GM19467 (cell line): ENCODE data around the gene PLD3.

Experiments
- ATAC-seq: cut with Tn5 transposase; IDR thresholded peaks from one replicate; pipeline ENCODE4 v1.9.1; 2021; ENCODE audit warnings: mild to moderate bottlenecking, moderate library complexity; ENCODE audit not compliant: unreplicated experiment

Gene PLD3

GRCh38 chr19:40411125-40411842 lies 62.8 kb downstream of the PLD3 start:
- no peak for ATAC-seq

DNA sequence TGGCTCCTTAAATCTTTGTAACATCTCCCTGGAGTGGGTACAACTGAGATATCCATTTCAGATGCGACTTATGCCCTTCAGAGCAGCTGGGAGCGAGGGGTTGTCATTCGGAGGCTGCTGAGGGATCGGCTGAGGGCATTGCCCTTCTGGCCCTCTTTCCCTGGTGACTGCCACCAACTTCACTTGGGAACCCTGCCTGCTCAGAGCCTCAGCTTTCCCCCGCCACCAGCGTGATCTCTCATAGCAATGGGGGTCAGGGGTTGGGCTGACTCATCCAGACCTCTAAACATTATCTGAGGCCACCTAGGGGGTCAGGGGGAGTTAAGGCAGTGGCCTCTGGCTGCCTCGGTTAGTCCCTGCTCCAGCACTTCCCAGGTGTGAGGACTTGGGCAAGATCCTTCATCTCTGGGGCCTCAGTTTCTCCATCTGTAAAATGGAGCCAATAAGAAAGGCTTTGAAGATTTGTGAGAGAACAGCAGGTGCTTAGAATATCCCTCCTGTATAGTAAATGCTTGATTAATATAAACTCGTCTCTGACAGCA lies 63.5 kb downstream of the PLD3 start:
- ATAC-seq, result no peak

GRCh38 chr19:40412866-40413265 lies 64.4 kb downstream of the PLD3 start:
- ATAC-seq, result no peak

GRCh38 chr19:40413291-40413845 lies 64.9 kb downstream of the PLD3 start, which contains the start of gene PRX:
PRX (minus strand) TSS chr19:40413378; CDS start chr19:40407932, 5,446 bp downstream.
- no peak for ATAC-seq

DNA sequence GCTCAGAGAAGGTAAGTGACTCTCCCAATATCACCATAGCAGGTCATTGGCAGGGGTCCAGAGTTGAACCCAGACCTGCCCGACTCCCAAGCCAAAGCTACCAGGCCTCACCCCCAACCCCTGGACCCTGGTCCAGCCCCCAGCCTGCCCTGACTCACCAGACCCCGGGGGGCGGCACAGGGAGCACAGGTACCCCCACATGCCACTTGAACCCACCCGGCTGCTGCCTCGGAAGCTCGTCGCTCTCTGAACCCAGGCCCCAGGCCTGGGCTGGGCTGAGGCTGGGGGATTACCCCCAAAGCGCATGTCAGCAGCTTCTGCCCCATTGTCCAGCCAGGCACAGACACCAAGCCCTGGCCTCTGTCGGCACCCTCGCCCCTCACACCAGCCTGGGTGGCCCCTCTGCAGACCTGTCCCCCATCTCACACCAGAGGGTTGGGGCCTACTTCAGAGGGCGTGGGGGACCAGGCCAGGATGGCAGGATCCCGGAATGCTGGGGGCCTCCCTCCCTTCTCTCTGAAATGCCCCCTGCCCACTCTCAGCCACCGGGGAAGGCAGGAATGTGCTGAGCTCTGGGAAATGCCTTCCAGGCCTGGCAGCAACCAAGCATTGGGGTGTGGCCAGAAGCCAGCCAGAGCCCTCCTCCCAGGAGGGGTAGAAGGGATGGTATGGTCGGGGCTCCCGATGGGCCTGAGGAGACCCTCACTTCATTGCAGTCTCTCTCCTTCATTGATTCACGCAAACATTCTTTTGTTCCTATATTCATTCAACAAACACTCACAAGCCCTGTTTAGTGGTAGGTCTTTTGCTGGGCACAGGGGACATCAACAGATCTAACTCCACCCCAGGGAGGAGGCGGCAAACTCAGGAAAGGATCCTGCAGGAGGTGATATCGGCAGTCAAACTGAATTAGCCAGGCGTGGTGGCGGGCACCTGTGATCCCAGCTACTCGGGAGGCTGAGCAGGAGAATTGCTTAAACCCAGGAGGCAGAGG lies 66.3 kb downstream of the PLD3 start:
- ATAC-seq, result no peak

- no peak for ATAC-seq
These were observed 67.3 kb downstream of the PLD3 start for GRCh38 chr19:40415768-40416167.

DNA sequence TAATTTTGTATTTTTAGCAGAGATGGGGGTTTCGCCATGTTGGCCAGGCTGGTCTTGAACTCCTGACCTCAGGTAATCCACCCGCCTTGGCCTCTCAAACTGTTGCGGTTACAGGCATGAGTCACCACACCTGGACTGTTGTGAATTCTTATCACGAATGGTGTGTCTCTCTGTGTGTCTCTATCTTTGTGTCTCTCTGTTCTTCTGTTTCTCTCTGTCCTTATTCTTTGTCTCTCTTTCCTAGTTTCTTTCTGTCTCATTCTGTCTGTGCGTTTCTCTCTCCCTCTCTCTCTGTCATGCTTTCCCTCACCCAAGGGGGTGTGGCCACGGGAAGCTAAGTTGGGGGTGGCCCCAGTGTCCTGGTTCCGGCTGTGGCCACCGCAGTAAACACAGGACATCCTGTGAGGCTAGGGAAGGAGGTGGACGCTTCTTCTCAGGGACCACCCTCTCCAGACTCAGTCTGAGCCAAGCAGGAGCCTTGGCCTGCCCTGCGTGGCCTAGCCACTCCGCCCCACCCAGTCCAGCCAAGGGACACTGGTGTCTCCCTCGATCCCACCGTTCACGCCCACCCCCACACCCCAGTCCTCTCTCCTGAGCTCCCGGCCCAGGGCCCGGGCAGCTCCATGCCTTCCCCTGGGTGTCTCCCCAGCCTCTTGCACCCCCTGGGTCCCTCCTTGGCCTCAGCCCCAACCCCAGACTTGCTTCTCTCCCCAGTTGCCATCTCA lies 68.6 kb downstream of the PLD3 start:
- no peak for ATAC-seq

DNA sequence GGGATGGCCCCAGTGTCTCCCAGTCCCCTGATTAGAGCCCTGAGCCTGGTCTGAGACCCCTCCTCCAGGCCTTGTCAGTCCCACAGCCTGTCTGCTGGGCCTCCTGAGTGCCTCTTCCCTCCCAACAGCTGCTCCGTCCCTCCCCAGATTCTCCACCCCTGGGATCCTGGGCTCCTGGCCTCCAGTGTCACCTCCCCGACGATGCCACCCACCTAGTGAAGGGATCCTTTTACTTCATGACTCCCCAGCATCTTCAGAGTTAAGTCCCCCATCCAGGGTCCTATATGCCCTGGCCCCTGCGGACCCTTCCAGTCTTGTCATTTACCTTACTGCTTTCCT lies 69.1 kb downstream of the PLD3 start:
- ATAC-seq, result no peak

DNA sequence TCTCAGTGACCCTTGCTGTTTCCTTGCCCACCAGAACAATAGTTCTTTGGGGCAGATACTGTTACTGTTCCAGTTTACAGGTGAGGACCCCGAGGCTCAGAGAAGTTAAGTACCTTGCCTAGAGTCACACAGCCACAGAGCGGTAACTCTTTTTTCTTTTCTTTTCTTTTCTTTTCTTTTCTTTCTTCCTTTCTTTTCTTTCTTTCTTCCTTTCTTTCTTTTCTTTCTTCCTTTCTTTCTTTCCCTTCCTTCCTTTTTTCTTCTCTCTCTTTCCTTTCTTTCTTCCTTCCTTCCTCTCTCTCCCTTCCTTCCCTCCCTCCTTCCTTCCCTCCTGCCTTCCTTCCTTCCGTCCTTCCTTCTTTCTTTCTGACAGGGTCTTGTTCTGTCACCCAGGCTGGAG lies 69.5 kb downstream of the PLD3 start:
- ATAC-seq, result no peak

DNA sequence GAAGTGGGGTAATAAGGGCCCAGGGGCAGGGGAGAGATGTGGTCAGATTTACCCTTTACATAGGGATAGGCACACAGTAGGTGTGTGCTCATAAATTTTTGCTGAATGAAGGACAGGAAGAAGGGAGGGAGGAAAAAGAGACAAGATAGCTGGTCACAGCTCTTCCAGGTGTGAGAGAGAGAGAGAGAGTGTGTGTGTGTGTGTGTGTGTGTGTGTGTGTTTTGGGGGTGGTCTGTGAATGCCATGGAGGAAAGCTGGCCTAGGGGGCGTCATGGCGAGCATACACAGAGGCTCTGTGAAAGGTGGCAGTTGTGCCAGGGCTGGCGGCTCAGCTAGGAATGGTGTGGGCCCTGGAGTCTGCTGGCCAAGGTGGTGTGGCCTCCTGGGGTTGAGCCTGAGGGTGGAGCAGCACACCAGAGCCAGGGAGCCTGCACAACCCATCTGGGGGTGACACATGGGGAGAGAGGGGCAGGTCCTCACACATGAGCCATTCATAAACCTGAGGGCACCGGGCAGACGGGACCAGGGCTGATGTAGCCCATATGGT lies 70.6 kb downstream of the PLD3 start:
- ATAC-seq, result no peak

DNA sequence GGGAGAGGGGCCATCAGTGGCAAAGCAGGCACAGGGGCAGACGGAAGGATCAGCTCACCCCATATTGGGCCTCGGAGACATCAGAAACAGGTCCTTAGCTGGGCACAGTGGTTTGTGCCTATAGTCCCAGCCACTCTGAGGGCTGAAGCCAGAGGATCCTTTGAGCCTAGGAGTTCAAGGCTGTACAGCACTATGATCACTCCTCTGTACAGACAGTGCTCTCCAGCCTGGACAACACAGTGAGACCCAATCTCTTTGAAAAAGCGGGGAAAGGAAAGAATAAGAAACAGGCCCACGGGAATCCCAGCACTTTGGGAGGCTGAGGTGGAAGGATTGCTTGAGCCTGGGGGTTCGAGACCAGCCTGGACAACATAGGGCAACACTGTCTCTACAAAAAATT lies 71.3 kb downstream of the PLD3 start:
- ATAC-seq, result no peak

DNA sequence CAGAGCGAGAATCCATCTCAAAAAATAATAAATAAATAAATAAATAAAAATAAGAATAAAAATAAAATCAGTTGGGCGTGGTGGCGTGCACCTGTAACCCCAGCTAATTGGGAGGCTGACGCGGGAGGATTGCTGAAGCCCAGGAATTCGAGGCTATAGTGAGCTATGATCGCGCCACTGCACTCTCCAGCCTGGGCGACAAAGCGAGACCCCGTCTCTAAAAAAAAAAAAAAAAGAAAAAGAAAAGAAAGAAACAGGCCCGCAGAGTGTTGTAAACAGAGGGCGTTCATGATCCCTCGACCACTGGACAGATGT lies 71.9 kb downstream of the PLD3 start:
- ATAC-seq, result no peak

DNA sequence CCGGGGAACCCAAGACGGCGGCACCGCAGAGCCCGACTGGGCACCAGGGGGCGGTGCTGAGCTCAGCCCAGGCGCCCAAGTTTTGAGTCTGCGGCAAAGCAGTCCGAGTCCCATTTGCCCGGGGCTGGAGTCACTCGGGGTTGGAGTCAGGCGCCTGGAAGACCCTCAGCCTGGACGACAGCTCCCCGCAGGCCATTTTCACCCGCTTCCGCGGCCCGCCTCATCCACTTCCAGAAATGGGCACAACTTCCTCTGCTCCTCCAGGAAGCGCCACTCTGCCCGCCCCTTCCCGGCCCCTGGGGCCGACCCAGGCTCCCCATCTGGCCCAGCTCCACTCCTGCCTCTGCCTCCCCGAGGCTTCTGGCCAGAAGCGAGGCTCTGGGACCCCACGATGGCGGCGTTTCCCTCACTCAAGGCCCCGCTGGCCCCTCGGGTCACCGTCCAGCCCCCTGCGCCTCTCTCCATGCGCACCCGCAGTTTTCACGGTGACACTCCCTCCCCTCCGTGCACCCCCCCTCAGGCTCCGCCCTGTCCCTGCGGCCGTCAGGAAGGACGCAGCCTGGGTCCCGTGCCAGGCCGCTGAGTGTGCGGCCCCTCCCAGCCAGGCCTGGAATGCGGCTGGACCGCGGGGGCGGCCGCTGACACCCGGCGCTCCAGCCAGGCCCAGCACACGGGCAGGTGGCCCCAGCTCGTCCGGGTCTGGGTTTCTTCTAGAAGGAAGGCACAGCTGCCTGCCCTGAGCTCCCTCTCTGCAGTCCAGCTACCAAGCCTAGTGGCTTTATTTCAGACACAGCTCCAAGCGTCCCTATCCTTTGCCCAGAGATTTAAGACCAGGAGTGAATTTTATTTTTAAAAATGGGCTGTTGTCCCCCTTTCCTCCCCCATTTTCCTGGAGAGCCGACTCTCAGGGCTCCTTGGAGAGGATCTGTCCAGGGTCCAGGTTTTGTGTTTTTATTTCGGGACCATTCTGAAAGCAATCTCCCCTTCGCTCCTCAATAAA lies 72.6 kb downstream of the PLD3 start:
- ATAC-seq, result no peak

- no peak for ATAC-seq
These were observed 73.7 kb downstream of the PLD3 start for GRCh38 chr19:40421993-40422747.

GRCh38 chr19:40422748-40423566 lies 74.5 kb downstream of the PLD3 start:
- no peak for ATAC-seq

DNA sequence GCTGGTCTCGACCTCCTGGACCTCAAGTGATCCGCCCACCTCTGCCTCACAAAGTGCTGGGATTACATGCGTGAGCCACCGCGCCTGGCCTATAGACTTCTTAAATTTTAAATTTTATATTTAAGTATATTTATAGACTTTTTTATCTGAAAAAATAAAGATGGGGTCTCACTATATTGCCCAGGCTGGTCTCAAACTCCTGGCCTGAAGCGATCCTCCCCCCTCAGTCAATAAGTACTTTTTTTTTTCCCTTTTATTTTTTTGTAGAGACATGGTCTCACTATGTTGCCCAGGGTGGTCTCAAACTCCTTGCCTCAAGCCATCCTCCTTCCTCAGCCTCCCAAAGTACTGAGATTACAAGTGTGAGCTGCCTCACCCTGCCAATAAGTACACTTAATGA lies 75.4 kb downstream of the PLD3 start:
- no peak for ATAC-seq

DNA sequence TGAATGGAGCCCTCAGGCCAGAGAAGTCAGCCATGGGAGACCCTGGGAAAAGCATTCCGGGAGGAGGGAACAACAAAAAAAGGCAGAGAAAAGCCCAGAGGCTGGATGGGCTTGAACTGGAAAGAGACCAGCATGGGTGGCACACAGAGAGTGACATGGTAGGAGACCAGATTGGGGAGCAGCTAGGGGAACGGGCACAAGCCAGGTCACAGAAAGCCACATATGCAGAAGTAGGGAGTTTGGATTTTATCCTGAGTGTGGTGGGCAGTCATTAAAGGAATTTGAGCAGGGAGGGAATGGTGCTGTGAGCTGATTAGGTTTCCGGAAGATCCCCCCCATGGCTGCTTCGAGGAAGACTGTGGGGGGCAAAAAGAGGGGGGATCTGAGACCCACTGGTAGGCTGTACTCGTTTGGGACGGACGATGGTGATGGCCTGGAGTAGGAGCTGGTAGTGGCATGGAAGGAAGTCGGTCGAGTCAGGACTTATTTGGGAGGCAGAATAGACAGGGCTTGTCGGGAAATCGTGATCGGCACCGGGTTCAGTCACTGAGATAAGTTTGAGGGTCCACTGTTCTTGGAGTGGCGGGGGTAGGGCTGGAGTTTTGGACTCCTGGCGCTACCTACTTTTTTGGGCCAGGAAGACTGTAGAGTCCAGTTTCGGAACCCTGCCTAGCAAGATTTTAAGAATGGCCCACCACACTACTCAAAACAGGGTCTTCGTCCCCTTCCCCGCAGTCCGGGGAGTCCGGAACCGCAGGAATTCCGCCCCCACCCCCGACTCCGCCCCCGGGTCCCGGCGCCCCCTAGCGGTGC lies 76.3 kb downstream of the PLD3 start:
- ATAC-seq, result no peak
